ENCODE data around the gene TMEM120B.

Gene TMEM120B

GRCh38 chr12:121775501-121775900, 62.9 kb downstream of the TMEM120B start:
- Histone ChIP-seq H3K27me3 (ENCODE audit: insufficient read depth, low read length) (no peaks in the 10 kb centered on the region), H3K4me3 (ENCODE audit: low read depth, low read length, poor library complexity, severe bottlenecking) (no peak overlapping the region), H3K27ac (ENCODE audit: low read depth, low read length, poor library complexity, severe bottlenecking) (peak overlapping the region; percentile 12), H3K79me2 (ENCODE audit: insufficient read depth, low read length) (no peaks in the 10 kb centered on the region), H3K36me3 (ENCODE audit: insufficient read depth, low read length) (peaks cover 15% of the 10 kb centered on the region; the same call in 1 of the 2 replicates), H3K9ac (ENCODE audit: low read length) (peak overlapping the region; percentile 42; the same call in 1 of the 2 replicates), H2AFZ (ENCODE audit: low read length) (no peak overlapping the region), H4K20me1 (ENCODE audit: insufficient read depth, low read length) (no peaks in the 10 kb centered on the region), H3K9me2 (ENCODE audit: low read depth, low read length) (no peaks in the 10 kb centered on the region), H3K4me1 (ENCODE audit: insufficient read depth, low read length, severe bottlenecking) (peaks cover 22% of the 10 kb centered on the region), H3K9me3 (ENCODE audit: low read length) (no peaks in the 10 kb centered on the region), H3F3A (ENCODE audit: insufficient read depth, low read length) (no peaks in the 10 kb centered on the region), H3K4me2 (ENCODE audit: low read length) (peak overlapping the region; percentile 35; the same call in 1 of the 2 replicates)
- no peak for TF ChIP-seq EZH2 (IDR thresholded peaks at IDR 0.05; ENCODE audit: borderline replicate concordance, low read length)
- no peak for TF ChIP-seq CTCF (IDR thresholded peaks at IDR 0.05; ENCODE audit: low read length)

DNA sequence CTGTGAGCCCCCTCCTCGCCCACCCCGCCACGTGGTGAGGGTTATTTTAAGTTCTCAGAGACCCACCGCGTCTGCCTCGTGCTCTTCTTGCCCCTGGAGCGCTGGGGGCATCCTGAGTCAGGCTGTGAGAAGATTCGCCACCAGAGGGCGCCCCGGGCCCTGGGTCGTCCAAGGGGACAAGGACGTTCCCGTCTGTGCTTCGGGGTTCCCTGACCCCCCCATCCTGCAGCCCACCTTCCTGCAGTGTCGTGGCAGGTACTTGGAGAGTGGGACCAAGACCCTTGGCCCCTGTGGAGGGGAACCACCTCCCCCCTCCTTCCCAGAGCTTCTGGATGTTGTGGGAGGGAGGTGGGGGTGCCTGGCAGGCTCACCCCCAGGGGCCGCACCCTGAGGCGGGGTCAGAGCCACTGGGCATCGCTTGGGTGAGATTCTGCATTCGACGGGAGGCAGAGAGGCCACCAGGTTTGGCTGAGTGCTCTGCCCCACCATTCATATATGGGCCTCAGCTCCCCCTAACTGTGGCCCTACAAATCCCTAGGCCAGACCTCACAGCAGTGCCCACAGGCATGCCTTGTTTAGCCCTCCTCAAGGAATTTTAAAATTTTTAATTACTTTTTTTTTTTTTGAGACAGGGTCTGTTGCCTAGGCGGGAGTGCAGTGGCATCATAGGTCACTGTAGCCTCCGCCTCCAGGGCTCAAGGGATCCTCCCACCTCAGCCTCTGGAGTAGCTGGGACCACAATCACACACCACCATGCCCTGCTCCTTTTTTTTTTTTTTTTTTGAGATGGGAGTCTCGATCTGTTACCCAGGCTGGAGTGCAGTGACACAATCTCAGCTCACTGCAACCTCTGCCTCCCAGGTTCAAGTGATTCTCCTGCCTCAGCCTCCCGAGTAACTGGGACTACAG, 63.9 kb downstream of the TMEM120B start:
- no peak overlapping the region for H2AFZ ChIP-seq (ENCODE audit: low read length)
- H3K4me2 ChIP-seq (ENCODE audit: low read length): peak overlapping the region; percentile 35; the same call in 1 of the 2 replicates
- H3K9ac ChIP-seq (ENCODE audit: low read length): peak overlapping the region; percentile 42; the same call in 1 of the 2 replicates

More for the DNA sequence above, 63.9 kb downstream of the TMEM120B start:
- TF ChIP-seq CTCF (IDR thresholded peaks at IDR 0.05; ENCODE audit: low read length) (peak; percentile 92), EZH2 (IDR thresholded peaks at IDR 0.05; ENCODE audit: borderline replicate concordance, low read length) (no peak)
- Histone ChIP-seq H3K79me2 (ENCODE audit: insufficient read depth, low read length) (no peaks in the 10 kb centered on the region), H3K9me2 (ENCODE audit: low read depth, low read length) (no peaks in the 10 kb centered on the region), H3K27ac (ENCODE audit: low read depth, low read length, poor library complexity, severe bottlenecking) (peak overlapping the region; percentile 12), H3K36me3 (ENCODE audit: insufficient read depth, low read length) (peaks cover 21% of the 10 kb centered on the region; the same call in 1 of the 2 replicates), H3K4me1 (ENCODE audit: insufficient read depth, low read length, severe bottlenecking) (peaks cover 23% of the 10 kb centered on the region), H4K20me1 (ENCODE audit: insufficient read depth, low read length) (no peaks in the 10 kb centered on the region), H3K27me3 (ENCODE audit: insufficient read depth, low read length) (no peaks in the 10 kb centered on the region), H3K9me3 (ENCODE audit: low read length) (no peaks in the 10 kb centered on the region), H3F3A (ENCODE audit: insufficient read depth, low read length) (no peaks in the 10 kb centered on the region), H3K4me3 (ENCODE audit: low read depth, low read length, poor library complexity, severe bottlenecking) (no peak overlapping the region)

All from OCI-LY1 (cell line).